HG02981 (cell line): ENCODE results near the gene LAMTOR4.
"Not testable (repeated sequence)": the region's sequence is repeated elsewhere in the genome, so short reads cannot be mapped to it uniquely, and the experiment has no call there.

ENCODE experiments used
- ATAC-seq: cut with Tn5 transposase; IDR thresholded peaks from one replicate; pipeline ENCODE4 v1.9.1; 2021; ENCODE audit warnings: mild to moderate bottlenecking, moderate library complexity; ENCODE audit not compliant: unreplicated experiment

LAMTOR4 gene

GRCh38 chr7:100192969-100193368, 44.3 kb downstream of the LAMTOR4 start:
- no peak for ATAC-seq

- ATAC-seq: no peak
Observed at GRCh38 chr7:100195222-100195621, 46.5 kb downstream of the LAMTOR4 start.

- ATAC-seq: not testable (repeated sequence)
Observed at GRCh38 chr7:100195901-100196322, 47.2 kb downstream of the LAMTOR4 start.

- ATAC-seq: no peak
Observed at GRCh38 chr7:100198266-100198665, 49.5 kb downstream of the LAMTOR4 start.

GRCh38 chr7:100200693-100201092, 52.0 kb downstream of the LAMTOR4 start:
- ATAC-seq: no peak
